UCSD-AML1 (cell line): ENCODE data around the gene DPEP3.
"Not testable (repeated sequence)": the region's sequence is repeated elsewhere in the genome, so short reads cannot be mapped to it uniquely, and the experiment has no call there.

Source experiments
- DNase-seq: peaks from one replicate; lab custom pipeline; 2025; ENCODE audit not compliant: unreplicated experiment; lab: John Stamatoyannopoulos, UW

The DPEP3 gene, protein sequence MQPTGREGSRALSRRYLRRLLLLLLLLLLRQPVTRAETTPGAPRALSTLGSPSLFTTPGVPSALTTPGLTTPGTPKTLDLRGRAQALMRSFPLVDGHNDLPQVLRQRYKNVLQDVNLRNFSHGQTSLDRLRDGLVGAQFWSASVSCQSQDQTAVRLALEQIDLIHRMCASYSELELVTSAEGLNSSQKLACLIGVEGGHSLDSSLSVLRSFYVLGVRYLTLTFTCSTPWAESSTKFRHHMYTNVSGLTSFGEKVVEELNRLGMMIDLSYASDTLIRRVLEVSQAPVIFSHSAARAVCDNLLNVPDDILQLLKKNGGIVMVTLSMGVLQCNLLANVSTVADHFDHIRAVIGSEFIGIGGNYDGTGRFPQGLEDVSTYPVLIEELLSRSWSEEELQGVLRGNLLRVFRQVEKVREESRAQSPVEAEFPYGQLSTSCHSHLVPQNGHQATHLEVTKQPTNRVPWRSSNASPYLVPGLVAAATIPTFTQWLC

GRCh38 chr16:67979955-67980678 is at the start of gene DPEP3:
Gene DPEP3 (minus strand): TSS chr16:67980499. CDS start chr16:67980380, 119 bp downstream.
- DNase-seq: no peak

DNA sequence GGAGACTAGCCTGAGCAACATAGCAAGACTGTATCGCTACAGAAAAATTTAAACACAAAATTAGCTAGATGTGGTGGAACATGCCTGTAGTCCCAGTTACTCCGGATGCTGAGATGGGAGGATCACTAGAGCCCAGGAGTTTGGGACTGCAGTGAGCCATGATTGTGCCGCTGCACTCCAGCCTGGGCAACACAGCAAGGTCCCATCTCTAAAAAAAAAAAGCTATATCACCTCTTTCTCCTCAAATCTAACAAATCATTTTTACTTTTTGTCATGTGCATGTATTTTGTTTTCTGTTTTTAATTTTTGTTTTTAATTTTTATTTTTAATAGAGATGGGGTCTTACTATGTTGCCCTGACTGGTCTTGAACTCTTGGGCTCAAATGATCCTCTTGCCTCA is 48.7 kb upstream of the DPEP3 start:
- no peak for DNase-seq

DNA sequence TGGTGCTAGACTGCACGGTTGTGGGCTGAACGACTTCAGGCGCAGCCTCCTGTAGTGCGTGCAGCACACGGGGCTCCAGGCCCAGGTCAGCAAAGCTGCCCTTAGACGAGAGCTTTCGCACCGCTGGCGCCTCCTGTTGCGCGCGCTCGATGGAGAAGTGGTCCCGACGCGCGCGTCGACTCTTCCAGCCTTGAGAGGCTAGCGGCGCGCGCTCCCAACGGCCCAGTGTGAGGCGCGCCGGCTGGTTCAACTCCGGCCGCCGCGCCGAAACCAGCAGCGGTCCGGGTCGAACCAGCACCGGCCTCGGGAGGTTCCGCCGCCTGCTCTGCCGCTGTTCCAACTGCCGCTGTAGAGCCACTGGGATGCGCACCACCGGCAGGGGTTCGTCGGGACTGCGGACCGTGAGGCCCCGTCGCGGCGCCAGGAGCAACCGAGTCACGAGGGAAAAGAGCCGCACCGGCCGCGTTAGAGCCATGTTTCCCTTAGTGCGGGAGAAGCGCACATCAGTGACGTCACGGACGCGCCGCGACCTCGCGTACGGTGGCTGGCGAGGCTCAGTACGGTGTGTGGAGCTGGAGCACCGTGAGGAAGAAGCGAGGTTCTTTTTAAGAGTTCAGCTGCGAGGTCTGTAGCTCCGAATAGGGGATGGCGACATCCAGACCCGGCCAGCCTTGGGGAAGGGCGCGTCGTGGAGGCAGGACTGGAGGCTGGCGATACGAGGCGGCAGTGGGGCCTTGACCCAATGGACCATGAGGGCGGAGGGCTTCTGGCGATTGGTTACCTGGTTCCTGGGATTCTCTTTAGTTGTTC is 42.6 kb upstream of the DPEP3 start, which contains the start of the genes DDX28 and DUS2:
TSS of gene DDX28 (minus strand) at position 505 of the 810 bp plus-strand sequence. CDS start at position 475, 30 bp downstream.
TSS of gene DUS2 (plus strand) at position 557 of the 810 bp plus-strand sequence. CDS start 14,740 bp downstream, outside the sequence.
- peak; percentile 92 for DNase-seq

- no peak for DNase-seq
Observed at GRCh38 chr16:68022278-68022727, 42.0 kb upstream of the DPEP3 start.

GRCh38 chr16:68021490-68021889 is 41.2 kb upstream of the DPEP3 start:
- DNase-seq: no peak

DNA sequence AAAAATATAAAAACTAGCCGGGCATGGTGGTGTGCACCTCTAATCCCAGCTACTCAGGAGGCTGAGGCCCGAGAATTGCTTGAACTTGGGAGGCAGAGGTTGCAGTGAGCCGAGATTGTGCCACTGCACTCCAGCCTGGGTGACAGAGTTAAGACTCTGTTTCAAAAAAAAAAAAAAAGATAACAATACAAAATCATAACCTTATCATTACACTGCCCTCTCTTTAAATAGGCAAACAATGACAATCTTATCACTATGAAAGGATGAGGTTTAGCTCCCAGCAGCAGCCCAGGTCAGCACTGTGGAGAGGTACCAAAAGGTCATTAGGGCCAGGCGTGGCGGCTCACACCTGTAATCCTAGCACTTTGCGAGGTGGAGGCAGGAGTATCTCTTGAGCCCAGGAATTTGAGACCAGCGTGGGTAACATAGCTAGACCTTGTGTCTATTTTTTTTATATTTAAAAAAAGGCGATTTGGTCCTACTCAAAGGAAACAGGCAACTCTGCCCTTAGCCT is 38.9 kb upstream of the DPEP3 start:
- DNase-seq: no peak

DNA sequence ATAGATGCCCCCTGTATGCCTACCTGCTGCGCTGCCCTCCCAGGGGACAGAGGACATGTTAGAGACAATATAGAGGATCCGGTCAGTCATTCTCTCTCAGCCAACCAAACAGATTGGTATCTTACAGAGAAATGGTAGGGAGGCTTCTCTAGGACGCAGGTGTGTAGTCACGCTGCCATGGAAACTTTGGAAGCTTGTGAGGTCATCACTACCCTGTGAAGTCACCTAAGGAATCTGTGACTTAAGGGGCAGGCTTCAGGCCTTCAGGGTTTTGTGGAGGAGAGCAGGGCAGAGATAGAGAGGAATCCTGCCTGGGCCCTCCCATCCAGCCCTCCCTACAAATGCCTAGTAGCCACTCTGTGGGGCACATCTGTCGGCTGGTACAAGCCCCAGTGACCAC is 35.4 kb upstream of the DPEP3 start, which contains the start of gene DPEP2NB:
TSS of gene DPEP2NB (minus strand) at position 231 of the 400 bp plus-strand sequence. CDS start at position 90, 141 bp downstream.
- DNase-seq: no peak

DNA sequence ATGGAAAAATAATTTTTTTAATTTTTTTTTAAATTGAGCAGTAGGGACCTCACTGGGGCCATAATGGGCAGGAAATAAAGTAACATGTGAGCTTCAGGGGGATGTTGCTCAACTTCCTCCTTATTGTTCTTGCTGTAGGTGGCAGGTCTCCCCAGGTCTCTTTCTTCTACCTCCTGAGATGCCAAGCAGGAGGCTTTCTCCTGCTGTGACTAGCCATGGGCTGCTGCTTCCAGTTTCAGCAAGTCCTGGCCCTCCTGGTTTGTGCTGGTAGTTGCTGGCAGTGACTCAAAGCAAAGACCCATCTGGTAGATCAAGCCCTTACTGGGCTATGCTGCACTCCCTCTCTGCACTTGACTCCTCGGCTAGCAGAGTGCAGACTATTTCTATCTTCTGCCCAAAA is 33.1 kb upstream of the DPEP3 start:
- DNase-seq: peak; percentile 47

GRCh38 chr16:68009872-68010271 is 29.6 kb upstream of the DPEP3 start:
- DNase-seq: not testable (repeated sequence)

DNA sequence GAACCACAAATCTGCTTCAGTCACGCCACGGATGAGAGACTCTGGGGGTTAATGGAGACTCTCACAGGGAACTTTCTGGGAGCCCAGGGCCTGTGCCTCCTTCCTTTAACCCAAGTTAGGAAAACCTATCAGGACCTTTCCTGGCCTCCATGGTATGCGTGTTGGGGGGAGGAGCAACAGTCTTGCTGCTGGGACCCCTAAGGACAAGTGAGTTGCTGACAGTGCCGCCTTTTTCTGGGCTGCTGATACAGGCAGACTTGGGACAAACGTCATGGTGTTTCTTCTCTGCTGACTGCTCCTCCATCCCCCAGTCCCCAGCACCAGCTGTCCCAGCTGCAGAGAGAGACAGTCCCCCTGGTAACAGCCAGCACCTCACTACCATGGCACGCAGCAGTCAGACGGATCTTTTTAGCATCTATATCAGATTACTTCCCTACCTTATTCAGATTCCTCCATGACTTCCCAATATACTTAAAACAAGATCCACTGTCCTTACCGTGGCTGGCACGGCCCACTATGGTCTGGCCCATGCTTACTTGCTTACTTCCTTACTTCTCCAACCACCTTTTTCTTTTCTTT is 28.9 kb upstream of the DPEP3 start:
- no peak for DNase-seq

DNA sequence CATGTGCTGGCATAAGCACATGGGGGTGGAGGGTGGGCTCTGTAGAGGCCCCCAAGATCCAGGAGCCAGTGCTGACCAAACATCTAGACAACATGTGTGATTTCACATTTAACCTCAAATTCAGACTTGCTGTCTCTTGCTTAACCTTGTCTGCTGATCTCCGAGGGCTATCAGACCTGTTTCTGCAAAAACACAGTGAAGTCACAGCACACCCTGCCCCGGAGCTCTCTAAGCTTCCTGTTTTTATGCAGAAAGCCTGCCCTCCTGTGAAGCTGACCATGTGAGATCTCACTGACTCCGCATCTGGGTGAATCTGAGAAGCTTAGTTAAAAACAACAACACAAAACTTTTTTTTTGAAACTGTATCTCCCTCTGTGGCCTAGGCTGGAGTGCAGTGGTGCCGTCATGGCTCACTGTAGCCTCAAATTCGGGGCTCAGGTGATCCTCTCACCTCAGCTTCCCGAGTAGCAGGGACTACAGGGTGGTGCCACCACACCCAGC is 25.5 kb upstream of the DPEP3 start:
- DNase-seq: peak; percentile 42

DNA sequence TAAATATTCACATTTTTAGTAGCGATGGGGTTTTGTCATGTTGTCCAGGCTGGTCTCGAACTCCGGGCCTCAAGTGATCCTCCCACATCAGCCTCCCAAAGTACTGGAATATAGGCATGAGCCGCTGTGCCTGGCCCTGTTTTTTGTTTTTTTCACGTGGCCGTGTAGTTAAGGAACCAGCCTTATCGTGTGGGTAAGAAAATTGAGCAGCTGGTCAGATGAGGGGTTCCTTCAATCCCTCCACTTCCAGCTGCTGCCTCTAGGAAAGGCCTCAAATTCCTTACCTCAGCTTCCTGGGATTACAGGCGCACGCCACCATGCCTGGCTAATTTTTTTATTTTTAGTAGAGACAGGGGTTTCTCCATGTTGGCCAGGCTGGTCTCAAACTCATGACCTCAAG is 24.9 kb upstream of the DPEP3 start:
- DNase-seq: no peak

GRCh38 chr16:68003031-68003430 is 22.7 kb upstream of the DPEP3 start:
- no peak for DNase-seq

DNA sequence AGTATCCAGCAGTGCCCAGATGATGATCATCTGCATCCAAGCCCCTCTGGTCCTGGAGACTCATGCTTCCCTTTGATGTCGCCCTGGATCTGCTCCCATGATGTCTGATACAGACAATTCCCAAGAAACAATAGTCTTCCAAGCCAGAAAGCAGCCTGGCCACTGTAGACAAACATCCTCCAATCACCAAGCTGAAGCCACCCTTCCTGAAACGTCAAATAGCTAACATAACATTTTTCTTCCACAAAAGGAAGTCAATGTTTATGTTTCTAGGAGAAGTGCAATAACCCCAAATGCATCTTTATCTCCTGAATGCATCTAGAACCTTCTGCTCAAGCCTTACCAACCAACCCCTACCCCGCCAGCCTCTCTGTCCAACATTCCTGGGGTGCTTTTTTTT is 20.2 kb upstream of the DPEP3 start:
- DNase-seq: no peak

DNA sequence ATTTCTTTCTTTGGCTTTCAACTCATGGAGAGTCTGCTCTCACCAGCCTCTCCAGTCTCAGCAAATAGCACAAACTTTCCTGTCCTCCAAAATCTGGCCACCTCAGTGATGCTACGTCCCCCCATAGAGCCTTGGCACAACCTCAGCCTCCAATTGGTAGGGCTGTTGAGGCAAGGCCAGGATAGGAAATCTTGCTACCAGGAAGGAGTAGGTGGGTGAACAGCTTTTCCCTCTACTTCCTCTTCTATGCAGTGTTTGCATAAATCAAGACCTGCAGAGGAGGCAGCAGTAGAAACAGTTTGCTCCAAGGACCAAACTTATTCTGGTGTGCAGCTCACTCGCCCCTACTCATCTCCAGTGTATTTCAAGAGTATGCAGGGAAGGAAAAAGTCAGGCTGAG is 19.7 kb upstream of the DPEP3 start:
- DNase-seq: no peak

- peak; percentile 37 for DNase-seq
Observed at GRCh38 chr16:67998779-67999688, 18.7 kb upstream of the DPEP3 start, which contains the start of gene DPEP2. Gene DPEP2 (minus strand): TSS chr16:67999484. CDS start chr16:67993212, 6,272 bp downstream.

GRCh38 chr16:67998231-67998778 is 18.0 kb upstream of the DPEP3 start:
- not testable (repeated sequence) for DNase-seq

DNA sequence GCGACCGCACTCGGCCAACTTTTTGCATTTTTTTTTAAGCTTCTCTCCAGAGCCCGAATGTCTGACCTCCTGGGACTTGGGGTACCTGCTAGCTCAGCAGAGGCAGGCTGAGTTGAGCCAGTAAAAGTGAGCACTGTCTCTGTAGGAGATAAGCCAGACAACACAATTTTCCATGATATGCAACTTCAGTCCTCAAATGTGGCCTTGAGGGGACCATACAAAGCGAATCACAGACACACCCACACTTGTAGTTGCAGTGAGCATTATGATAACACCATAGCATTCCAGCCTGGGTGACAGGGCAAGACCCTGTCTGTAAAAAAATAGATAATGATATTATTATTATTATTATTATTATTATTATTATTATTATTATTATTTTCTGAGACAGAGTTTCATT is 16.4 kb upstream of the DPEP3 start:
- DNase-seq: no peak

GRCh38 chr16:67995423-67995822 is 15.1 kb upstream of the DPEP3 start:
- DNase-seq: no peak
